Neuronal stem cell (in vitro differentiated cells): ENCODE data around the gene C6orf89.

ENCODE experiments used
- DNase-seq: peaks from one replicate; pipeline ENCODE4 v3.0.0-alpha.2; 2013; ENCODE audit warnings: low spot score
- H2AFZ ChIP-seq: one replicate; pipeline ENCODE4 v1.6.1; 2013; ENCODE audit warnings: mild to moderate bottlenecking, low read length, inconsistent platforms
- H2AK5ac ChIP-seq: 2 replicates; pipeline ENCODE4 v1.6.1; 2013; ENCODE audit warnings: low read depth, mild to moderate bottlenecking, inconsistent platforms, low read length, moderate library complexity, mixed read lengths
- H2BK120ac ChIP-seq: 2 replicates; pipeline ENCODE4 v1.6.1; 2013; ENCODE audit warnings: low read depth, mild to moderate bottlenecking, inconsistent platforms, low read length, moderate library complexity, mixed read lengths
- H2BK12ac ChIP-seq: one replicate; pipeline ENCODE4 v1.6.1; 2013; ENCODE audit warnings: low read length, inconsistent platforms
- H2BK15ac ChIP-seq: 2 replicates; pipeline ENCODE4 v1.6.1; 2013; ENCODE audit warnings: mild to moderate bottlenecking, low read length, inconsistent platforms, mixed read lengths
- H2BK5ac ChIP-seq: one replicate; pipeline ENCODE4 v1.6.1; 2013; ENCODE audit warnings: inconsistent platforms, mild to moderate bottlenecking, low read length, moderate library complexity
- H3K14ac ChIP-seq: one replicate; pipeline ENCODE4 v1.6.1; 2013; ENCODE audit warnings: low read length, inconsistent platforms
- H3K18ac ChIP-seq: 2 replicates; pipeline ENCODE4 v1.6.1; 2013; ENCODE audit warnings: low read length, inconsistent platforms
- H3K23ac ChIP-seq: 2 replicates; pipeline ENCODE4 v1.6.1; 2013; ENCODE audit warnings: low read depth, mild to moderate bottlenecking, mixed read lengths, low read length, inconsistent platforms; ENCODE audit not compliant: poor library complexity
- H3K27ac ChIP-seq: replicated peaks from 3 replicates; pipeline ENCODE4 v1.5.1; 2013; ENCODE audit warnings: low read length, inconsistent platforms
- H3K27me3 ChIP-seq, 3 experiments: 2 replicates each; pipeline ENCODE4 v1.6.1; 2013; ENCODE audit warnings: low read length in 3 of 3, mild to moderate bottlenecking in 2 of 3, inconsistent platforms in 1 of 3, low read depth in 1 of 3, mixed read lengths in 1 of 3, moderate library complexity in 1 of 3; ENCODE audit not compliant: control insufficient read depth in 3 of 3, insufficient read depth in 3 of 3
- H3K36me3 ChIP-seq, 2 donors: replicated peaks in 1 of 2; 2 replicates each; pipeline ENCODE4 v1.6.1; 2013; ENCODE audit warnings: low read length in 2 of 2; ENCODE audit not compliant: control insufficient read depth in 2 of 2, insufficient read depth in 2 of 2
- H3K4ac ChIP-seq: 2 replicates; pipeline ENCODE4 v1.6.1; 2013; ENCODE audit warnings: inconsistent platforms, mild to moderate bottlenecking, low read length, moderate library complexity
- H3K4me1 ChIP-seq, 2 donors: 1 replicate in 1 of 2; 2 replicates in 1 of 2; pipeline ENCODE4 v1.6.1; 2013; ENCODE audit warnings: low read length in 2 of 2, low read depth in 1 of 2; ENCODE audit not compliant: control insufficient read depth in 2 of 2, insufficient read depth in 1 of 2
- H3K4me2 ChIP-seq: one replicate; pipeline ENCODE4 v1.6.1; 2013; ENCODE audit warnings: mild to moderate bottlenecking, low read length, inconsistent platforms; ENCODE audit not compliant: insufficient read depth, poor library complexity, severe bottlenecking
- H3K4me3 ChIP-seq, 2 donors: 2 replicates each; pipeline ENCODE4 v1.5.1; 2013; ENCODE audit warnings: low read length in 2 of 2, mild to moderate bottlenecking in 2 of 2, inconsistent platforms in 1 of 2, moderate library complexity in 1 of 2
- H3K79me1 ChIP-seq: one replicate; pipeline ENCODE4 v1.6.1; 2013; ENCODE audit warnings: low read depth, mild to moderate bottlenecking, inconsistent platforms, low read length, moderate library complexity
- H3K9ac ChIP-seq: one replicate; pipeline ENCODE4 v1.6.1; 2013; ENCODE audit warnings: mild to moderate bottlenecking, low read depth, low read length, inconsistent platforms; ENCODE audit not compliant: poor library complexity
- H3K9me3 ChIP-seq, 2 donors: replicated peaks in 1 of 2; 2 replicates each; pipeline versions ENCODE3 to v1.6.1; 2013; ENCODE audit warnings: low read length in 2 of 2, mild to moderate bottlenecking in 2 of 2, inconsistent platforms in 1 of 2, low read depth in 1 of 2, mixed read lengths in 1 of 2, moderate library complexity in 1 of 2; ENCODE audit not compliant: control insufficient read depth in 2 of 2, insufficient read depth in 1 of 2
- H4K8ac ChIP-seq: one replicate; pipeline ENCODE4 v1.6.1; 2013; ENCODE audit warnings: low read depth, mild to moderate bottlenecking, inconsistent platforms, low read length, moderate library complexity
- H4K91ac ChIP-seq: one replicate; pipeline ENCODE4 v1.6.1; 2013; ENCODE audit warnings: low read length, low read depth, mild to moderate bottlenecking, inconsistent platforms; ENCODE audit not compliant: poor library complexity
- WGBS, 2 donors: extraction: QIAGEN DNeasy Blood & Tissue Kit; methylation state at CpG; one replicate each; pipeline ENCODE4 v1.1.7; 2013; ENCODE audit warnings: missing lambda C conversion rate in 2 of 2, mixed read lengths in 1 of 2; ENCODE audit not compliant: insufficient read length in 2 of 2, insufficient replicate concordance in 1 of 2; ENCODE audit errors: extremely low coverage in 2 of 2; 5-methylcytosine and 5-hydroxymethylcytosine counted together

The C6orf89 gene

GRCh38 chr6:36852481-36853147, 33.1 kb upstream of the C6orf89 start:
- no peak overlapping the region for H2AFZ ChIP-seq
- WGBS, 2 donors: no CpG with 5 or more reads among the region's 4 CpGs
- no peak overlapping the region for H3K27ac ChIP-seq
- no peak overlapping the region for H3K14ac ChIP-seq
- H3K27me3 ChIP-seq: no peaks in the 10 kb centered on the region
- H2BK12ac ChIP-seq: no peak overlapping the region
- no peak overlapping the region for H3K4ac ChIP-seq
- H3K4me3 ChIP-seq: no peak overlapping the region
- H2BK15ac ChIP-seq: no peak overlapping the region
- no peak for DNase-seq
- no peak overlapping the region for H3K9ac ChIP-seq
- no peak overlapping the region for H2AK5ac ChIP-seq
- H4K91ac ChIP-seq: no peak overlapping the region
- H2BK5ac ChIP-seq: no peak overlapping the region
- H3K9me3 ChIP-seq: peaks cover 0 to 2% of the 10 kb centered on the region in 2 donors
- H3K18ac ChIP-seq: no peak overlapping the region
- H3K79me1 ChIP-seq: no peaks in the 10 kb centered on the region
- no peak overlapping the region for H4K8ac ChIP-seq
- H3K4me2 ChIP-seq: no peak overlapping the region
- H2BK120ac ChIP-seq: no peak overlapping the region
- no peak overlapping the region for H3K23ac ChIP-seq
- peaks cover 9 to 12% of the 10 kb centered on the region in 2 donors for H3K4me1 ChIP-seq
- peaks cover 16 to 59% of the 10 kb centered on the region in 2 donors for H3K36me3 ChIP-seq

GRCh38 chr6:36853325-36853724, 32.4 kb upstream of the C6orf89 start:
- no peak overlapping the region for H3K4me2 ChIP-seq
- no peak overlapping the region for H3K18ac ChIP-seq
- no peak overlapping the region for H4K91ac ChIP-seq
- no peak for DNase-seq
- no CpG with 5 or more reads among the region's 5 CpGs for WGBS, 2 donors
- no peak overlapping the region for H3K4ac ChIP-seq
- no peak overlapping the region for H4K8ac ChIP-seq
- H3K14ac ChIP-seq: no peak overlapping the region
- H2AK5ac ChIP-seq: no peak overlapping the region
- H3K23ac ChIP-seq: no peak overlapping the region
- peaks cover 16 to 64% of the 10 kb centered on the region in 2 donors for H3K36me3 ChIP-seq
- H3K4me3 ChIP-seq: no peak overlapping the region
- no peak overlapping the region for H2BK120ac ChIP-seq
- H2BK12ac ChIP-seq: no peak overlapping the region
- H3K4me1 ChIP-seq: peaks cover 5 to 12% of the 10 kb centered on the region in 2 donors
- peaks cover 0 to 2% of the 10 kb centered on the region in 2 donors for H3K9me3 ChIP-seq
- no peaks in the 10 kb centered on the region for H3K79me1 ChIP-seq
- H3K9ac ChIP-seq: no peak overlapping the region
- no peak overlapping the region for H2AFZ ChIP-seq
- H2BK15ac ChIP-seq: no peak overlapping the region
- H2BK5ac ChIP-seq: no peak overlapping the region
- H3K27ac ChIP-seq: no peak overlapping the region
- no peaks in the 10 kb centered on the region for H3K27me3 ChIP-seq

GRCh38 chr6:36855750-36856149, 30.0 kb upstream of the C6orf89 start:
- no CpG with 5 or more reads among the region's 10 CpGs for WGBS, 2 donors
- H2BK12ac ChIP-seq: no peak overlapping the region

GRCh38 chr6:36856277-36856676, 29.5 kb upstream of the C6orf89 start:
- no peak for DNase-seq
- no peak overlapping the region for H3K14ac ChIP-seq
- no CpG with 5 or more reads among the region's 8 CpGs for WGBS, 2 donors

More at GRCh38 chr6:36855750-36856149, 30.0 kb upstream of the C6orf89 start:
- no peaks in the 10 kb centered on the region for H3K79me1 ChIP-seq
- no peak overlapping the region for H4K8ac ChIP-seq
- no peak overlapping the region for H3K14ac ChIP-seq
- peaks cover 15 to 79% of the 10 kb centered on the region in 2 donors for H3K36me3 ChIP-seq
- H2BK15ac ChIP-seq: no peak overlapping the region
- no peak overlapping the region for H2AK5ac ChIP-seq
- no peak overlapping the region for H4K91ac ChIP-seq
- no peak overlapping the region for H3K4ac ChIP-seq
- H2BK120ac ChIP-seq: no peak overlapping the region
- H3K4me2 ChIP-seq: no peak overlapping the region
- H3K4me3 ChIP-seq: no peak overlapping the region
- no peak overlapping the region for H2BK5ac ChIP-seq
- peaks cover 0 to 2% of the 10 kb centered on the region in 2 donors for H3K9me3 ChIP-seq
- H3K18ac ChIP-seq: no peak overlapping the region
- DNase-seq: no peak
- H3K4me1 ChIP-seq: peaks cover 6 to 7% of the 10 kb centered on the region in 2 donors
- H3K27ac ChIP-seq: no peak overlapping the region
- no peaks in the 10 kb centered on the region for H3K27me3 ChIP-seq
- H3K9ac ChIP-seq: no peak overlapping the region
- no peak overlapping the region for H2AFZ ChIP-seq
- no peak overlapping the region for H3K23ac ChIP-seq

More at GRCh38 chr6:36856277-36856676, 29.5 kb upstream of the C6orf89 start:
- H3K18ac ChIP-seq: no peak overlapping the region
- H2BK15ac ChIP-seq: no peak overlapping the region
- H3K23ac ChIP-seq: no peak overlapping the region
- no peak overlapping the region for H3K4ac ChIP-seq
- no peak overlapping the region for H2BK5ac ChIP-seq
- no peak overlapping the region for H2BK120ac ChIP-seq
- H3K36me3 ChIP-seq: peaks cover 15 to 85% of the 10 kb centered on the region in 2 donors
- H3K9me3 ChIP-seq: no peaks in the 10 kb centered on the region
- no peak overlapping the region for H3K9ac ChIP-seq
- H2AFZ ChIP-seq: no peak overlapping the region
- H2BK12ac ChIP-seq: no peak overlapping the region
- no peak overlapping the region for H4K91ac ChIP-seq
- H3K79me1 ChIP-seq: no peaks in the 10 kb centered on the region
- no peak overlapping the region for H3K4me3 ChIP-seq
- H4K8ac ChIP-seq: no peak overlapping the region
- H3K4me2 ChIP-seq: no peak overlapping the region
- no peak overlapping the region for H3K27ac ChIP-seq
- no peaks in the 10 kb centered on the region for H3K27me3 ChIP-seq
- no peak overlapping the region for H2AK5ac ChIP-seq
- H3K4me1 ChIP-seq: peaks cover 6 to 7% of the 10 kb centered on the region in 2 donors
